GM12878 (cell line): ENCODE measurements around the gene SCRG1. TPM values are rescaled to one million over a fixed set of nuclear protein-coding genes. Genes with fewer than 3 reads are reported as not detected.

Source experiments
- ATAC-seq: fragments of 200-7000 bp; cut with Tn5 transposase; 3 replicates; pipeline ENCODE4 v1.9.1; 2020; ENCODE audit warnings: mild to moderate bottlenecking, moderate library complexity
- BruUV-seq: library from RNA; stranded (reverse); fragments of 400-500 nt; replicated peaks from 2 replicates; lab custom pipeline; 2021; lab: Mats Ljungman, UMichigan
- CTCF ChIA-PET: fragments of 300-600 bp; sonication (Branson Sonifier 250); formaldehyde crosslinking; extraction: SDS; loops from one replicate; lab custom pipeline; 2021; ENCODE audit warnings: inconsistent platforms; lab: Yijun Ruan, JAX
- POLR2A ChIA-PET: fragments of 350-600 bp; formaldehyde crosslinking; extraction: SDS; loops from one replicate; lab custom pipeline; 2021; ENCODE audit warnings: inconsistent platforms; lab: Charles Lee
- RAD21 ChIA-PET: fragments of 300-600 bp; sonication (Branson Sonifier 250); formaldehyde crosslinking; loops from one replicate; lab custom pipeline; 2023; ENCODE audit warnings: antibody characterized with exemption; ENCODE audit not compliant: unreplicated experiment; lab: Charles Lee
- SMC1A ChIA-PET: fragments of 300-600 bp; sonication (Branson Sonifier 250); formaldehyde crosslinking; loops from one replicate; lab custom pipeline; 2023; ENCODE audit not compliant: unreplicated experiment, uncharacterized antibody; lab: Charles Lee
- DNase-seq: peaks from one replicate; pipeline ENCODE4 v3.0.0-alpha.2; 2011; ENCODE audit warnings: low read depth, low spot score
- FAIRE-seq: peaks from 3 replicates; lab custom pipeline; 2011; peaks lifted over from hg19 to GRCh38; lab: Jason Lieb, UNC
- H2AFZ ChIP-seq: 2 replicates; pipeline ENCODE4 v1.6.0; 2011; ENCODE audit warnings: low read depth, low read length, control low read depth; ENCODE audit not compliant: control insufficient read depth
- H3K27ac ChIP-seq: 2 replicates; pipeline ENCODE4 v1.5.1; 2011; ENCODE audit warnings: control low read depth; ENCODE audit not compliant: control insufficient read depth, insufficient read depth
- H3K27me3 ChIP-seq, 2 experiments: replicated peaks in 1 of 2; 2 replicates each; pipeline versions ENCODE4 v1.6.0 to v1.6.1; 2011; ENCODE audit warnings: low read length in 1 of 2; ENCODE audit not compliant: control insufficient read depth in 2 of 2, insufficient read depth in 2 of 2
- H3K36me3 ChIP-seq, 2 experiments: 2 replicates each; pipeline ENCODE4 v1.5.1; 2011; ENCODE audit warnings: low read length in 1 of 2; ENCODE audit not compliant: control insufficient read depth in 2 of 2, insufficient read depth in 2 of 2
- H3K4me1 ChIP-seq: 2 replicates; pipeline ENCODE4 v1.6.1; 2011; ENCODE audit warnings: mild to moderate bottlenecking, low read length, moderate library complexity, mixed read lengths; ENCODE audit not compliant: control insufficient read depth, insufficient read depth
- H3K4me2 ChIP-seq: 2 replicates; pipeline ENCODE4 v1.6.0; 2011; ENCODE audit warnings: control low read depth; ENCODE audit not compliant: control insufficient read depth, insufficient read depth
- H3K4me3 ChIP-seq: fragments of 200-600 bp; sonication (generic); 2 replicates; pipeline ENCODE4 v1.5.1; 2016
- H3K79me2 ChIP-seq: 2 replicates; pipeline ENCODE4 v1.6.0; 2011; ENCODE audit warnings: low read length; ENCODE audit not compliant: control insufficient read depth, insufficient read depth
- H3K9ac ChIP-seq: 2 replicates; pipeline ENCODE4 v1.8.0; 2011; ENCODE audit warnings: low read length, control low read depth, mixed read lengths; ENCODE audit not compliant: control insufficient read depth, insufficient read depth
- H3K9me3 ChIP-seq: replicated peaks from 3 replicates; pipeline ENCODE4 v1.5.1; 2011; ENCODE audit warnings: mild to moderate bottlenecking, low read length; ENCODE audit not compliant: control insufficient read depth, insufficient read depth
- H4K20me1 ChIP-seq: 2 replicates; pipeline ENCODE4 v1.6.0; 2011; ENCODE audit not compliant: control insufficient read depth, insufficient read depth
- CBFB ChIP-seq: IDR thresholded peaks from 2 replicates; pipeline ENCODE4 v1.6.1; 2016; ENCODE audit warnings: antibody characterized with exemption, low read depth
- CHD2 ChIP-seq: IDR thresholded peaks from 2 replicates; pipeline ENCODE4 v1.6.1; 2011; ENCODE audit warnings: low read depth, low read length, improper control_type of control experiment, borderline replicate concordance
- FOS ChIP-seq: IDR thresholded peaks from 3 replicates; pipeline ENCODE4 v1.6.1; 2011; ENCODE audit warnings: borderline replicate concordance; ENCODE audit not compliant: insufficient read length; ENCODE audit errors: extremely low read depth
- HDAC6 ChIP-seq: fragments of 200-600 bp; sonication (generic); IDR thresholded peaks from one replicate; pipeline ENCODE4 v1.8.0; 2017; ENCODE audit warnings: antibody characterized with exemption; ENCODE audit not compliant: unreplicated experiment
- JUNB ChIP-seq: IDR thresholded peaks from 2 replicates; pipeline ENCODE4 v1.6.1; 2016; ENCODE audit warnings: antibody characterized with exemption, mild to moderate bottlenecking
- MTA2 ChIP-seq: fragments of 450-650 bp; IDR thresholded peaks from 2 replicates; pipeline ENCODE4 v1.6.1; 2016; ENCODE audit warnings: low read depth, mild to moderate bottlenecking, moderate library complexity
- NFIC ChIP-seq: IDR thresholded peaks from 2 replicates; pipeline ENCODE4 v1.6.1; 2012; ENCODE audit warnings: low read depth, mild to moderate bottlenecking, inconsistent platforms, low read length, moderate library complexity
- PML ChIP-seq: IDR thresholded peaks from 2 replicates; pipeline ENCODE4 v1.6.1; 2012; ENCODE audit warnings: low read length, inconsistent platforms
- POLR2A ChIP-seq: IDR thresholded peaks from 2 replicates; pipeline ENCODE4 v1.6.1; 2011; ENCODE audit warnings: low read depth, mild to moderate bottlenecking, low read length
- RAD51 ChIP-seq: fragments of 450-650 bp; IDR thresholded peaks from 2 replicates; pipeline ENCODE4 v1.6.1; 2016; ENCODE audit warnings: moderate library complexity, mild to moderate bottlenecking, inconsistent platforms
- RBBP5 ChIP-seq: fragments of 200-600 bp; sonication (generic); conservative IDR thresholded peaks from 2 replicates; pipeline ENCODE4 v1.6.1; 2016
- RCOR1 ChIP-seq: conservative IDR thresholded peaks from 2 replicates; pipeline ENCODE4 v1.6.1; 2012; ENCODE audit warnings: low read depth, low read length, improper control_type of control experiment
- RUNX3 ChIP-seq: IDR thresholded peaks from 2 replicates; pipeline ENCODE4 v1.6.1; 2012; ENCODE audit warnings: low read length, inconsistent platforms
- SIX5 ChIP-seq: IDR thresholded peaks from 2 replicates; pipeline ENCODE4 v1.6.1; 2011; ENCODE audit warnings: mild to moderate bottlenecking, low read depth, low read length, moderate library complexity; ENCODE audit not compliant: severe bottlenecking
- SMAD5 ChIP-seq: IDR thresholded peaks from 2 replicates; pipeline ENCODE4 v1.6.1; 2016; ENCODE audit warnings: antibody characterized with exemption, low read depth
- ZNF384 ChIP-seq: IDR thresholded peaks from 2 replicates; pipeline ENCODE4 v1.6.1; 2012; ENCODE audit warnings: low read depth, mild to moderate bottlenecking, low read length, improper control_type of control experiment, borderline replicate concordance
- WGBS: methylation state at CpG from one replicate; pipeline ENCODE4 v1.1.6; 2016; ENCODE audit warnings: low lambda C conversion rate; ENCODE audit not compliant: insufficient replicate concordance, insufficient coverage; ENCODE audit errors: missing lambda C conversion rate; 5-methylcytosine and 5-hydroxymethylcytosine counted together
- in situ Hi-C: fragments of 300-500 bp; cut with MboI; formaldehyde crosslinking; loops from 9 replicates; pipeline ENCODE4 v1.14.3; 2018; ENCODE audit warnings: mixed read lengths
- intact Hi-C: fragments of 100-400 bp; cut with micrococcal nuclease; formaldehyde crosslinking; loops from one replicate; pipeline ENCODE4 v1.14.2; 2022; ENCODE audit not compliant: unreplicated experiment
- polyA plus RNA-seq, 11 experiments: library from polyadenylated mRNA; depleted of rRNA in 4 of 11; unstranded in 6 of 11; stranded (reverse) in 5 of 11; fragments of >200 nt; fragmentation: Nextera tagmentation in 4 of 11; fragmentation: Illumina TruSeq in 1 of 11; extraction: Ambion mirVana in 4 of 11; extraction: Trizol in 1 of 11; gene quantifications; 1 replicate in 1 of 11; 2 replicates in 10 of 11; pipeline versions ENCODE4 v1.2.1 to v1.2.3, GENCODE V29; 2011 to 2016; ENCODE audit warnings: inconsistent platforms in 2 of 11, missing spikeins in 2 of 11, low read depth in 1 of 11
- total RNA-seq, 4 experiments: library from RNA; depleted of rRNA in 3 of 4; stranded (reverse); fragments of >200 nt in 3 of 4; fragmentation: Illumina TruSeq in 1 of 4; extraction: Trizol in 1 of 4; gene quantifications; 2 replicates each; pipeline versions ENCODE4 v1.2.1 to v1.2.3, GENCODE V29; 2013 to 2021
- TF ChIP-seq, protein P1 (sequence below): fragments of 450-650 bp; IDR thresholded peaks from 2 replicates; pipeline ENCODE4 v1.6.1; 2018; ENCODE audit warnings: borderline replicate concordance, mild to moderate bottlenecking; ENCODE audit not compliant: partially characterized antibody
- TF ChIP-seq, protein P2 (sequence below): IDR thresholded peaks from 2 replicates; pipeline ENCODE4 v1.6.1; 2012; ENCODE audit warnings: low read length, inconsistent platforms

The SCRG1 gene
- total and polyA plus RNA-seq, 10 of the 15 experiments (the other 5 are each of a cell fraction or from before 2014, with no cell fraction given) = 0.02 to 0.58 (median 0.54) TPM; not detected in 7

DNA sequence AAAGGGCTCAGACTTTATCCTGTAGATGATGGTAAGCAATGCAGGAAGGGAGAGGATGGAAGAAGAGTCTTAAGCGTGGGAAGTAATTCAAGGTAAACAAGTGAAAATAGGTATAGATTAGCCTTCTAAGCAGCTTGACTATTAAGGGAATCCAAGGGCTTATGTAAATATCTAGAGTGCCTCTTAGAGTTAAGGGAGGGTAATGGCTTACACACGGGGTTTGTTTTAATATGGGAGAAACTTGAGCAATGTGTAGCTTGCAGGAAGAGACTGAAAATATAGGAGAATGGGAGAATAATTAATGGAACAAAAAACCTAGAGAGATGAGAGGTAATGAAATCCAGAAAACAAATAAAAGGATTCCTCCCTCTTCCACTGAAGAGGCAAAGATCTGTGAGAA lies 41.0 kb downstream of the SCRG1 start:
- WGBS = 71% methylated on average over 2 of the region's 2 CpGs
- H3K27me3 ChIP-seq = no peaks in the 10 kb centered on the region
- ChIA-PET RAD21 (no interaction called here), SMC1A (interaction anchor here (0.6 to 2.4 kb wide), 6 partner anchors 10 to 73 kb away, joined by 3 to 12 read pairs (median 4); no protein-coding TSS in a partner anchor), POLR2A (interaction anchor here (0.6 kb wide), 1 partner anchor 23 kb away, joined by 3 read pairs; no protein-coding TSS in a partner anchor), CTCF (interaction anchor here (0.6 to 1.7 kb wide), 7 partner anchors 11 to 63 kb away, joined by 3 to 5 read pairs (median 3); no protein-coding TSS in a partner anchor)
- H3K9ac ChIP-seq = no peak overlapping the region
- H3K27ac ChIP-seq = no peak overlapping the region
- H4K20me1 ChIP-seq = no peaks in the 10 kb centered on the region
- in situ Hi-C loops (no loop called here), intact Hi-C loops (no loop called here)
- H3K4me3 ChIP-seq = no peak overlapping the region
- H3K79me2 ChIP-seq = no peaks in the 10 kb centered on the region
- ATAC-seq (no peak), FAIRE-seq (no peak), DNase-seq (no peak)
- H3K9me3 ChIP-seq = no peaks in the 10 kb centered on the region
- no peaks in the 10 kb centered on the region for H3K36me3 ChIP-seq
- H2AFZ ChIP-seq = no peak overlapping the region
- no peaks in the 10 kb centered on the region for H3K4me1 ChIP-seq
- TF ChIP-seq PML (no peak), JUNB (no peak), NFIC (no peak), CBFB (no peak), RCOR1 (no peak), MTA2 (no peak), HDAC6 (no peak), RAD51 (no peak), RBBP5 (no peak), SIX5 (no peak), ZNF384 (no peak), POLR2A (no peak), FOS (no peak), SMAD5 (no peak), CHD2 (no peak), RUNX3 (no peak)
- TF ChIP-seq, protein P1, sequence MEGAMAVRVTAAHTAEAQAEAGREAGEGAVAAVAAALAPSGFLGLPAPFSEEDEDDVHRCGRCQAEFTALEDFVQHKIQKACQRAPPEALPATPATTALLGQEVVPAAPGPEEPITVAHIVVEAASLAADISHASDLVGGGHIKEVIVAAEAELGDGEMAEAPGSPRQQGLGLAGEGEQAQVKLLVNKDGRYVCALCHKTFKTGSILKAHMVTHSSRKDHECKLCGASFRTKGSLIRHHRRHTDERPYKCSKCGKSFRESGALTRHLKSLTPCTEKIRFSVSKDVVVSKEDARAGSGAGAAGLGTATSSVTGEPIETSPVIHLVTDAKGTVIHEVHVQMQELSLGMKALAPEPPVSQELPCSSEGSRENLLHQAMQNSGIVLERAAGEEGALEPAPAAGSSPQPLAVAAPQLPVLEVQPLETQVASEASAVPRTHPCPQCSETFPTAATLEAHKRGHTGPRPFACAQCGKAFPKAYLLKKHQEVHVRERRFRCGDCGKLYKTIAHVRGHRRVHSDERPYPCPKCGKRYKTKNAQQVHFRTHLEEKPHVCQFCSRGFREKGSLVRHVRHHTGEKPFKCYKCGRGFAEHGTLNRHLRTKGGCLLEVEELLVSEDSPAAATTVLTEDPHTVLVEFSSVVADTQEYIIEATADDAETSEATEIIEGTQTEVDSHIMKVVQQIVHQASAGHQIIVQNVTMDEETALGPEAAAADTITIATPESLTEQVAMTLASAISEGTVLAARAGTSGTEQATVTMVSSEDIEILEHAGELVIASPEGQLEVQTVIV = no peak
- TF ChIP-seq, protein P2, sequence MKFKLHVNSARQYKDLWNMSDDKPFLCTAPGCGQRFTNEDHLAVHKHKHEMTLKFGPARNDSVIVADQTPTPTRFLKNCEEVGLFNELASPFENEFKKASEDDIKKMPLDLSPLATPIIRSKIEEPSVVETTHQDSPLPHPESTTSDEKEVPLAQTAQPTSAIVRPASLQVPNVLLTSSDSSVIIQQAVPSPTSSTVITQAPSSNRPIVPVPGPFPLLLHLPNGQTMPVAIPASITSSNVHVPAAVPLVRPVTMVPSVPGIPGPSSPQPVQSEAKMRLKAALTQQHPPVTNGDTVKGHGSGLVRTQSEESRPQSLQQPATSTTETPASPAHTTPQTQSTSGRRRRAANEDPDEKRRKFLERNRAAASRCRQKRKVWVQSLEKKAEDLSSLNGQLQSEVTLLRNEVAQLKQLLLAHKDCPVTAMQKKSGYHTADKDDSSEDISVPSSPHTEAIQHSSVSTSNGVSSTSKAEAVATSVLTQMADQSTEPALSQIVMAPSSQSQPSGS = no peak
- no TSS peak for BruUV-seq
- no peak overlapping the region for H3K4me2 ChIP-seq
